GM19468 (cell line): ENCODE results near the gene SYCN.

ENCODE experiments used
- ATAC-seq: cut with Tn5 transposase; IDR thresholded peaks from one replicate; pipeline ENCODE4 v1.9.1; 2021; ENCODE audit warnings: mild to moderate bottlenecking, moderate library complexity, moderate number of reproducible peaks; ENCODE audit not compliant: unreplicated experiment; ENCODE audit errors: extremely low read depth

Gene SYCN

DNA sequence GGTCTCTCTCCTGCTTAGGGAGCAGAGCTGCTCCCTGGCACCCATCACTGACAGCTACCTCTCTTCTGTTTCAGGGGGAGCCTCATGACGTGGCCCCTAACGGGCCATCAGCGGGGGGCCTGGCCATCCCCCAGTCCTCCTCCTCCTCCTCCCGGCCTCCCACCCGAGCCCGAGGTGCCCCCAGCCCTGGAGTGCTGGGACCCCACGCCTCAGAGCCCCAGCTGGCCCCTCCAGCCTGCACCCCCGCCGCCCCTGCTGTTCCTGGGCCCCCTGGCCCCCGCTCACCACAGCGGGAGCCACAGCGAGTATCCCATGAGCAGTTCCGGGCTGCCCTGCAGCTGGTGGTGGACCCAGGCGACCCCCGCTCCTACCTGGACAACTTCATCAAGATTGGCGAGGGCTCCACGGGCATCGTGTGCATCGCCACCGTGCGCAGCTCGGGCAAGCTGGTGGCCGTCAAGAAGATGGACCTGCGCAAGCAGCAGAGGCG is 30.5 kb downstream of the SYCN start:
- ATAC-seq = no peak

GRCh38 chr19:39172700-39173501 is 31.2 kb downstream of the SYCN start:
- no peak for ATAC-seq

DNA sequence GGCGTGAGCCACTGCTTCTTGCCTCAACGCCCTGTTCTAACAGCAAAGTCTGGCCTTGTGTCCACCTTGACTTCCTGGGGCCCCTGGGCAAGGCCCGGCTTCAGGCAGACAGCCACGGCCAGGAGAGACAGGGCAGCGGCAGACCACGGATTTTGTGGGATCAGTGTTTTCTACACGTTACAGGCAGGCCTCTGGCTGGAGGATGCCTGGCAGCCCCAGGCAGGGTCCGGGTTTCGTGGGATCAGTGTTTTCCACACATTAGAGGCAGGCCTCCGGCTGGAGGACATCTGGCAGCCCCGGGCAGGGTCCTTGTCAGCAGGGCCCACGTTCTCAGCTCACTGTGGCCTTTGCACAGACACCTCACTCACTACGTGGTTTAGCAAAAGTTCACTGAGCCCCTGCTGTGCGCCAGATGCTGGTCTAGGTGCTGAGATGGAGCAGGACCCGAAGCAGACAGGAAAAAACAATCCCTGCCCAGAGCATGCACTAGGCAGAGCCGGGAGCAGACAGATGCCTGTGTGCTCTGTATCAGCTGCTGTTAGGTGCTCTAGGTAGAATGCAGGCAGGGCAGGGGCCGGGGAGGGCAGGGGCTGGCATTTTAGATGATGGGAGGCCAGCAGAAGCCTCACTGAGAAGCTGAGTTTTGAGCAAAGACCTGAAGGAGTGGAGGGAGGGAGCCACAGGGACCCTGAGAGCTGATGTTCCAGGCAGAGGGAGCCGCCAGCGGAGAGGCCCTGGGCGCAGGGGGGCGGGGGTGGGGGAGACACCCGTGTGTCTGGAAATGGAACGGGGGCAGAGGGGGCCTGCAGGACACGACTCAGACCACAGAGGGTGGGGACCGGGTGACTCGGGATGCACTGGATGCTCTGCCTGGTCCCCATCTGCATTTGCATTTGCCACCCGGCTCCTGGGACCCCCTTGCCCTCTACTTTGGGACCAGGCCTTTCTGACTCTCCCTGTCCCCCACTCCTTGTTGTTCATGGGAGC is 32.3 kb downstream of the SYCN start:
- ATAC-seq = no peak

DNA sequence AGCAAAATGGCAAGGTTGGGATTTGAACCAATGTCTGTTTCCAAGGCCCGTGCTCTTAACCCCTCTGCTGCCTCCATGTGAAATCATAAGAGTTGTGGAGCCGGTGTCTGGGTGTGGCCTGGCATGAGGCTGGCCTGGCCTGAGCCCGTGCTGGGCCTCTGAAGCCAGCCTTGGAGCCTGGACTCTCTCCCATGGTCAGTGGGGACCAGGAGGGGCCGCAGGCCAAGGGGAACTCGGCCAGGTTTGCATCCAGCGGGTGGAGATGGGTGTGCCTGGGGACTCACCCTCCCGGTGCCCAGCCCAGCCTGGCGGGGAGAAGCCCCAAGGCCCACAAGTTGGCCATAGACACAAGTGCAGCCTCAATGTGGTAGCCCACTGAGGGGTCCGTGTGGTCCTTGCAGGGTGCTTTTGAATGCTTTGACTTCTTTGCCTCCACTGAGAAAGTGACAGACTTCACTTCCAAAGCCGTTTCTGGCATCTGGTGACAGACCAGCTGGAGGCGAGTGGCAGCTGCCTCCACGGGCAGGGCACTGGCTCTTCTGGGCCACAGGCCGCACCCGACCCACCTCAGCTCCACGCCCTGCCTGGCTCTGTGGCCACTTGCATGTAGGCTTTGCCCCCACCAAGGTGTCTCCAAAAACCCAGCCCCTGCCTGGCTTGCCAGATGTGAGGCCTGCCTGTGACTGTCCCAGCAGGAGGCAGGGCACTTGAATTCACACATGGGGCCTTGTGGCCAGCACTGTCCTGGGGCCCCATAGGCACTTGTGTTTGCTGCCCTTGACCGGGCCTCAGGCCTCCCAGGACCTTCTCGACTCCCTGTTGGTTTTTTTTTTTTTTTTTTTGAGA is 33.5 kb downstream of the SYCN start:
- ATAC-seq = no peak

DNA sequence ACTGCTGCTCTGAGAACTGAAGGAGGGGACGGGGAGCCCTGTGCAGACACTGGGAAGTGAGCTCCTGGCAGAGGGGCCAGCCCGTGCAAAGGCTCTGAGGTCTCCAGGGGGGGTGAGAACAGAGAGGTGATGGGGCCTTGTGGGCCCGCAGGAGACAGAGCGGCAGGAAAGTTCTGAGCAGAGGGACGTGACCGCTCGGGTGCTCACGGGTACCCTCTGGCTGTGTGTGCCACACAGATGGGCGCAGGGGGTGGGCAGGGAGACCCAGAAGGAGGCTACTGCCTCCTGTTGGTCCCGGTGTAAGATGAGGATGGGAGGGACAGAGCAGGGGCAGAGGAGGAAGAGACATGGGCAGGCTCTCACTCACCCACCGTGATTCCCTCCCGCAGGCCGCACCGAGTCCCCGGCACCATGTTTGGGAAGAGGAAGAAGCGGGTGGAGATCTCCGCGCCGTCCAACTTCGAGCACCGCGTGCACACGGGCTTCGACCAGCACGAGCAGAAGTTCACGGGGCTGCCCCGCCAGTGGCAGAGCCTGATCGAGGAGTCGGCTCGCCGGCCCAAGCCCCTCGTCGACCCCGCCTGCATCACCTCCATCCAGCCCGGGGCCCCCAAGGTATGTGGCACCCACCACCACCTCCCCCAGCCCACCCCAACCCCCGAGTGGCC is 34.8 kb downstream of the SYCN start:
- no peak for ATAC-seq

GRCh38 chr19:39168258-39169142 is 35.6 kb downstream of the SYCN start:
- no peak for ATAC-seq

GRCh38 chr19:39167461-39168257 is 36.4 kb downstream of the SYCN start:
- ATAC-seq = no peak

DNA sequence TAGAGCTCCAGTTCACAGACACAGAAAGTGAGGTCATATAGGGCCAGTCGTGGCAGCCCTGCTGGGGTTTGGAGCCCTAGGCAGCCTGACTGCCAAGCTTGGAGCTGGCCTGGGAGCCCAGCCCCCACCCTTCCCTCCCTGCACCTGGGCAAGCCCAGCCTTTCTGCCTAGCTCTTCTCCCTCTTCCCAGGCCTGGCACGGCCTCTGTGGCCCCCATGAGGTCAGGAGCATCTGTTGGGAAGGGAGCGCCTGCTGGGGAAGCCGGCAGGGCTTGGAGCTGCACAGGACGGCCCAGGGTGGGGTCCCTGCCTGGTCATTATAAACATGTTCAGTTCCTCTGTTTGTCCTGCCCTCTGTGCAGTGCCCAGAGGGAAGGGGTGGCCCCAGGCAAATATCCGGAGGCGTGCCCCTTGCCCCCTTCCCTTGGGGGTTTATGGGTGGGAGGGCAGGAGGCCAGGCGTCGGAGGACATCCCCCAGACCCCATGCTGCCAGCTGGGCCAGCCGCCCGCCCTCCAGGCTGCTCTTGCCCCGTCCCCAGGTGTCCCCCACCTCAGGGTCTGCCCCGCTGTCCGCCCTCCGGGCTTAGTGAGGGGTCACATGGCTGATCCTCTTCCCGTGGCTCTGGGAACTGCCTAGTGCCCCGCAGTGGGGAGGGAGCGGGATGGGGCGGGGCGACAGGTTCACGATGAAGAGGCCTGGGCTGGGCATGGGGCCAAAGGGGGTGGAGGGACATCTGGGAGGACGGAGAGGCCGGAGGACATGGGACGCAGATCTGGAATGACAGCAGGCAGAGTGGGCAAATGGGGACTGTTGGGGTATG is 37.3 kb downstream of the SYCN start:
- ATAC-seq = no peak

DNA sequence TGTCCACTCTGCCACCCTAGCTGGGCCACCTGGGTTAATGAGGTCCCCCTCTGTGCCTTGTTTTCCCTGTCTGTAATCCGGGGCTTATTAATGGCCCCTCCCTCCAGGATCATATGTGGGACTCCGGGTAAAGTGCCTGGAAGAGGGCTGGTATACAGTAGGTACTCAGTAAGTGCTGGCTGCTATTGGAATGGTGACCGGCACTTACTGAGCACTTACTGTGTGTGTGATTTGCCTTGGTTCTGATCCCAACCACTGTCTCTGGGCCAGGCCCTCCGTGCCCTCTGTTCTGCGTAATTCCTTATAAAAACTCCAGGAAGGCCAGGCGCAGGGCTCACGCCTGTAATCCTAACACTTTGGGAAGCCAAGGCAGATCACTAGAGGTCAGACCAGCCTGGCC is 38.2 kb downstream of the SYCN start:
- ATAC-seq = no peak

GRCh38 chr19:39164289-39164688 is 39.8 kb downstream of the SYCN start:
- ATAC-seq = no peak

DNA sequence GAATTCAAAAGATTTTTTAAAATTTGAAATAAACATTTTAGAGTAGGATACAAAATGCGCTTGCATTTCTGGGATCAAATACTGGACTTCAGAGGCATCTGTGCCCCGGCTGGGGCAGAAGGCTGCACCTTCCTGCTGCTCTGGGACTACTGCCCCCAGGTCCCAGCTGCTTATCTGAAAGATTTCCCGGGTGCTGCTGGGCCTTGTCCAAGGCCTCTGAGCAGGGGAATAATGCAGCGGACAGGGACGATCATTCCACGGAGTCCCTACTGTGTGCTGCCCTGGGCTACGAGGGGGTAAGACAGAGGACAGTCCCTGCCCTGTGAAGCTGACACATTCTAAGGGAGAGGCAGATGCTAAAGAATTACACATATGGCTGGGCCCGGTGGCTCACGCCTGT is 40.4 kb downstream of the SYCN start:
- no peak for ATAC-seq

- no peak for ATAC-seq
These were observed 41.5 kb downstream of the SYCN start for GRCh38 chr19:39162441-39163043.

GRCh38 chr19:39160889-39161672 is 43.0 kb downstream of the SYCN start:
- no peak for ATAC-seq

- no peak for ATAC-seq
These were observed 43.6 kb downstream of the SYCN start for GRCh38 chr19:39160523-39160861.

DNA sequence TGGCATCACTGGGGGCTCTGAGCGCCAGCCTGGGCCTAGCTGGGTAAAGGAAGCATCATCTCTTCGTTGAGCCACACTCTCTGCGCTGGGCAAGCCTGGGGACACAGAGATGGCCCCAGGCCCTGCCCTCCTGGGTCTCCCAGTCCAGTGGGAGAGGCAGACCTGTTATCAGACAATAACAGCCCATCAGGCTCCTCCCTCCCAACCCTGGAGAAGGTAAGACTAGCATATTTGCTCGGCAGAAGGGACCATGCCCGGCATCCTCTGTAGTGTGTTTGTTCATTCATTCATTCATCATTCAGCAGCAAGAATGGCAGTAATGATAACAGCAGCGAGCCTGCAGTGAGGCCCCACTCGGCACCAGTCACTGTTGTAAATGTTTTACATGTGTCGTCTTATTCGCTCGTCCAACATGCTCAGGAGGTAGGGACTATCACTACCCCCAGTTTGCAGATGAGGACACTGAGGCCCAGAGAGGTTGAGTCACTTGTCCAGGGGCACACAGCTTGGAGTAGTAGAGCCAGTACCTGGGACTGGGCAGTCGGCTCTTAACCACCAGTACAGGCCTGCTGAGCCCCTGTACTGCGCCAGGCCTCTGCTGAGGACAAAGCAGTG is 45.3 kb downstream of the SYCN start:
- ATAC-seq = no peak

DNA sequence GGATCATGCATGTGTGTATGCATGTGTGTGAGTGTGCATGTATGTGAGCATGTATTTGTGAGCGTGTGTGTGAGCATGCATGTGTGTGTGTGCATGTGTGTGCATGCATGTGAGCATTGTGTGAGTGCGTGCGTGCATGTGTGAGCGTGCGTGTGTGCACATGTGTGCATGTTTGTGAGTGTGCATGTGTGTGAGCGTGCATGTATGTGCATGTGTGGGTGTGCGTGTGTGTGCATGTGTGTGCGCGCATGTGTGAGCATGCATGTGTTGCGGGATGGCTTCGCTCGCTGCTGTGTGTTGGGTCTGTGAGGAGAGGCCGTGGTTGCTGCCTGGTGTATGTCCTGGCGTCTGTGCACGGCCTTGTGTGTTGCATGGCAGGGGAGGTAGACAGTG is 46.1 kb downstream of the SYCN start:
- ATAC-seq = no peak
